GM12891 (cell line): ENCODE data around the gene DDIT3.

ENCODE experiments used
- POLR2A ChIP-seq: IDR thresholded peaks from 2 replicates; pipeline ENCODE4 v1.6.1; 2011; ENCODE audit warnings: low read depth, low read length, control low read depth
- POLR2AphosphoS5 ChIP-seq: IDR thresholded peaks from 2 replicates; pipeline ENCODE4 v1.6.1; 2011; ENCODE audit warnings: low read depth, low read length, control low read depth
- POU2F2 ChIP-seq: IDR thresholded peaks from 2 replicates; pipeline ENCODE4 v1.6.1; 2011; ENCODE audit warnings: low read depth, mild to moderate bottlenecking, control low read depth, low read length, moderate library complexity
- SPI1 ChIP-seq: IDR thresholded peaks from 2 replicates; pipeline ENCODE4 v1.6.1; 2011; ENCODE audit warnings: low read depth, low read length, control low read depth
- TAF1 ChIP-seq: IDR thresholded peaks from 2 replicates; pipeline ENCODE4 v1.6.1; 2011; ENCODE audit warnings: low read depth, low read length, control low read depth

- no peak for TF ChIP-seq POLR2A
- TF ChIP-seq TAF1 = no peak
- TF ChIP-seq POLR2AphosphoS5 = no peak
- no peak for TF ChIP-seq SPI1
- no peak for TF ChIP-seq POU2F2
These were observed 47.9 kb downstream of the DDIT3 start for GRCh38 chr12:57472391-57472790.
